ENCODE measurements around the gene PSMB3.
A peak's percentile ranks its signal among the peaks of the same experiment; 100 is the strongest.

The PSMB3 gene

GRCh38 chr17:38735161-38735997, 17.2 kb upstream of the PSMB3 start:
- Histone ChIP-seq H3K4me3 (IDR thresholded peaks at IDR 0.05; ENCODE audit: insufficient read depth, low read depth, low read length) (no peak overlapping the region), H3K4me2 (no peak overlapping the region), H3K79me2 (ENCODE audit: insufficient read depth, low read depth) (peaks cover 12% of the 10 kb centered on the region; the same call in 1 of the 2 replicates), H3K27ac (no peak overlapping the region), H4K20me1 (ENCODE audit: insufficient read depth) (no peaks in the 10 kb centered on the region), H3K36me3 (ENCODE audit: insufficient read depth) (no peaks in the 10 kb centered on the region), H3K4me1 (ENCODE audit: low read depth, poor library complexity, severe bottlenecking) (peaks cover 19% of the 10 kb centered on the region), H3K27me3 (ENCODE audit: insufficient read depth, low read depth) (no peaks in the 10 kb centered on the region), H3K9ac (no peak overlapping the region), H2AFZ (ENCODE audit: low read depth) (no peak overlapping the region)
- peak; percentile 98 for TF ChIP-seq CTCF (conservative IDR thresholded peaks at IDR 0.05; ENCODE audit: low read depth, low read length)

GRCh38 chr17:38738007-38738662, 14.4 kb upstream of the PSMB3 start:
- Histone ChIP-seq H3K4me2 (no peak overlapping the region), H4K20me1 (ENCODE audit: insufficient read depth) (no peaks in the 10 kb centered on the region), H3K4me1 (ENCODE audit: low read depth, poor library complexity, severe bottlenecking) (peaks cover 7% of the 10 kb centered on the region)

GRCh38 chr17:38738686-38739085, 13.9 kb upstream of the PSMB3 start:
- no peak for TF ChIP-seq CTCF (conservative IDR thresholded peaks at IDR 0.05; ENCODE audit: low read depth, low read length)
- Histone ChIP-seq H3K27me3 (ENCODE audit: insufficient read depth, low read depth) (no peaks in the 10 kb centered on the region), H3K79me2 (ENCODE audit: insufficient read depth, low read depth) (no peaks in the 10 kb centered on the region), H3K27ac (no peak overlapping the region), H3K4me1 (ENCODE audit: low read depth, poor library complexity, severe bottlenecking) (peaks cover 10% of the 10 kb centered on the region), H2AFZ (ENCODE audit: low read depth) (no peak overlapping the region), H3K9ac (no peak overlapping the region), H4K20me1 (ENCODE audit: insufficient read depth) (no peaks in the 10 kb centered on the region), H3K4me3 (IDR thresholded peaks at IDR 0.05; ENCODE audit: insufficient read depth, low read depth, low read length) (no peak overlapping the region), H3K36me3 (ENCODE audit: insufficient read depth) (no peaks in the 10 kb centered on the region), H3K4me2 (no peak overlapping the region)

More at GRCh38 chr17:38738007-38738662, 14.4 kb upstream of the PSMB3 start:
- H3K27ac ChIP-seq, result no peak overlapping the region
- no peaks in the 10 kb centered on the region for H3K27me3 ChIP-seq (ENCODE audit: insufficient read depth, low read depth)
- H2AFZ ChIP-seq (ENCODE audit: low read depth), result no peak overlapping the region
- H3K36me3 ChIP-seq (ENCODE audit: insufficient read depth), result no peaks in the 10 kb centered on the region
- H3K79me2 ChIP-seq (ENCODE audit: insufficient read depth, low read depth), result no peaks in the 10 kb centered on the region
- no peak overlapping the region for H3K9ac ChIP-seq
- no peak for TF ChIP-seq CTCF (conservative IDR thresholded peaks at IDR 0.05; ENCODE audit: low read depth, low read length)
- no peak overlapping the region for H3K4me3 ChIP-seq (IDR thresholded peaks at IDR 0.05; ENCODE audit: insufficient read depth, low read depth, low read length)

GRCh38 chr17:38739305-38739704, 13.2 kb upstream of the PSMB3 start:
- no peak overlapping the region for H3K9ac ChIP-seq
- H3K27ac ChIP-seq, result no peak overlapping the region

More at GRCh38 chr17:38739305-38739704, 13.2 kb upstream of the PSMB3 start:
- Histone ChIP-seq H3K27me3 (ENCODE audit: insufficient read depth, low read depth) (no peaks in the 10 kb centered on the region), H2AFZ (ENCODE audit: low read depth) (no peak overlapping the region), H3K4me2 (no peak overlapping the region), H4K20me1 (ENCODE audit: insufficient read depth) (no peaks in the 10 kb centered on the region), H3K4me3 (IDR thresholded peaks at IDR 0.05; ENCODE audit: insufficient read depth, low read depth, low read length) (no peak overlapping the region), H3K36me3 (ENCODE audit: insufficient read depth) (no peaks in the 10 kb centered on the region), H3K4me1 (ENCODE audit: low read depth, poor library complexity, severe bottlenecking) (peaks cover 10% of the 10 kb centered on the region), H3K79me2 (ENCODE audit: insufficient read depth, low read depth) (no peaks in the 10 kb centered on the region)
- no peak for TF ChIP-seq CTCF (conservative IDR thresholded peaks at IDR 0.05; ENCODE audit: low read depth, low read length)
